Smooth muscle cell (in vitro differentiated cells): ENCODE results near the gene RFT1. TPM values are rescaled to one million over a fixed set of nuclear protein-coding genes. Genes with fewer than 3 reads are reported as not detected.

Experiments
- DNase-seq: peaks from one replicate; lab custom pipeline; 2025; ENCODE audit not compliant: unreplicated experiment; lab: John Stamatoyannopoulos, UW
- H2AFZ ChIP-seq: fragments of 200-600 bp; sonication (generic); 2 replicates; pipeline ENCODE4 v1.6.0; 2016; ENCODE audit warnings: antibody characterized with exemption, low read depth, mild to moderate bottlenecking
- H3F3A ChIP-seq: fragments of 200-600 bp; sonication (generic); 2 replicates; pipeline ENCODE4 v1.6.0; 2017; ENCODE audit warnings: antibody characterized with exemption, low read depth
- H3K27ac ChIP-seq: fragments of 200-600 bp; sonication (generic); 2 replicates; pipeline ENCODE4 v1.5.1; 2016; ENCODE audit warnings: low read depth, mild to moderate bottlenecking
- H3K27me3 ChIP-seq: fragments of 200-600 bp; sonication (generic); 2 replicates; pipeline ENCODE4 v1.6.1; 2016; ENCODE audit warnings: low read depth, mild to moderate bottlenecking
- H3K36me3 ChIP-seq: fragments of 200-600 bp; sonication (generic); 2 replicates; pipeline ENCODE4 v1.5.1; 2016; ENCODE audit warnings: low read depth
- H3K4me1 ChIP-seq: fragments of 200-600 bp; sonication (generic); 2 replicates; pipeline ENCODE4 v1.5.1; 2016; ENCODE audit warnings: low read depth
- H3K4me2 ChIP-seq: fragments of 200-600 bp; sonication (generic); 2 replicates; pipeline ENCODE4 v1.6.0; 2016; ENCODE audit warnings: mild to moderate bottlenecking
- H3K4me3 ChIP-seq: fragments of 200-600 bp; sonication (generic); 2 replicates; pipeline ENCODE4 v1.5.1; 2016; ENCODE audit warnings: mild to moderate bottlenecking
- H3K79me2 ChIP-seq: fragments of 200-600 bp; sonication (generic); 2 replicates; pipeline ENCODE4 v1.6.0; 2016; ENCODE audit warnings: low read depth, mild to moderate bottlenecking
- H3K9ac ChIP-seq: fragments of 200-600 bp; sonication (generic); 2 replicates; pipeline ENCODE4 v1.6.0; 2016; ENCODE audit warnings: low read depth
- H3K9me3 ChIP-seq: fragments of 200-600 bp; sonication (generic); replicated peaks from 2 replicates; pipeline ENCODE4 v1.5.1; 2016; ENCODE audit warnings: low read depth
- H4K20me1 ChIP-seq: fragments of 200-600 bp; sonication (generic); 2 replicates; pipeline ENCODE4 v1.6.0; 2016; ENCODE audit warnings: low read depth
- whole genome bisulfite sequencing: methylation state at CpG from one replicate; pipeline ENCODE4 v1.1.7; 2016; ENCODE audit warnings: low lambda C conversion rate; 5-methylcytosine and 5-hydroxymethylcytosine counted together
- polyA plus RNA-seq: library from polyadenylated mRNA; unstranded; fragments of >200 nt; fragmentation: Nextera tagmentation; extraction: Ambion mirVana; gene quantifications from 2 replicates; pipeline ENCODE4 v1.2.1, GENCODE V29; 2016
- total RNA-seq: library from RNA; depleted of rRNA; stranded (reverse); fragments of >200 nt; gene quantifications from 2 replicates; pipeline ENCODE4 v1.2.3, GENCODE V29; 2014
- TF ChIP-seq, protein P1 (sequence below): fragments of 200-600 bp; sonication (generic); IDR thresholded peaks from 2 replicates; pipeline ENCODE4 v1.5.1; 2017; ENCODE audit warnings: borderline replicate concordance, mild to moderate bottlenecking, antibody characterized with exemption; ENCODE audit not compliant: insufficient read depth, poor library complexity, severe bottlenecking

RFT1 gene
- total and polyA plus RNA-seq, 2 experiments from 2014 or later: 13.3 to 25.7 TPM

DNA sequence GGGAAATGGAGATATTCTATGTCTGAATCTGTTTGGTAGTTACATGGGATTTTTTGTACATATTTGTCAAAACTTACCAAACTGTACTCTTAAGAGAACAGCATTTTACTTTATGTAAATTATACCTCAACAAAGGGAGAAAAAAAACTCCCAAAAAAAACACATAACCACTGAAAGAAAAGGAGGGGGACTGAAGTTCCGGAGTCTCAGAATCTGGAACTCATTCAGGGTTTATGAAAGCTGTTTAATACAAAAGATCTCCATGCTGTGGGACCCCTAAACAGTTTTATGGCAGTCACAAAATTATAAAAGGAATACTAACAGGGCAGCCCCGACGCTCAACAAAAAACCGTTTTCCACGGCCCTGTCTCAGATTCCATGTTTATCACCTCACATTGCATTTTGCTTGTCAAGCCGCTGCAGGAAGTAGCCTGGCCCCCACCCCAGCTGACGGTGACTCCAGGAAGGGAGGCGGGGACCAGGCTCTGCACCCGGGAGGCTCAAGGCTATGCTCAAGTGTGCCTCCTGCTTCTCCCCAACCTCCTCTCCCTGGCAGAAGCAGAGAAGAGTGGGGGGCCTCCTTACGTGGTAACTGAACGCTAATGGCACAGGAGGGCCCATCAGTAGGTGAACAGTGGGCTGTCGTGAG lies 29.3 kb downstream of the RFT1 start:
- Histone ChIP-seq H2AFZ (no peak overlapping the region), H4K20me1 (no peaks in the 10 kb centered on the region), H3K4me2 (no peak overlapping the region), H3F3A (no peaks in the 10 kb centered on the region), H3K36me3 (no peaks in the 10 kb centered on the region), H3K27me3 (no peaks in the 10 kb centered on the region), H3K9me3 (no peaks in the 10 kb centered on the region), H3K79me2 (no peaks in the 10 kb centered on the region), H3K4me3 (no peak overlapping the region), H3K27ac (no peak overlapping the region), H3K4me1 (peaks cover 16% of the 10 kb centered on the region), H3K9ac (no peak overlapping the region)
- no peak for DNase-seq
- 89% methylated on average over 12 of the region's 12 CpGs for WGBS
- TF ChIP-seq, protein P1, sequence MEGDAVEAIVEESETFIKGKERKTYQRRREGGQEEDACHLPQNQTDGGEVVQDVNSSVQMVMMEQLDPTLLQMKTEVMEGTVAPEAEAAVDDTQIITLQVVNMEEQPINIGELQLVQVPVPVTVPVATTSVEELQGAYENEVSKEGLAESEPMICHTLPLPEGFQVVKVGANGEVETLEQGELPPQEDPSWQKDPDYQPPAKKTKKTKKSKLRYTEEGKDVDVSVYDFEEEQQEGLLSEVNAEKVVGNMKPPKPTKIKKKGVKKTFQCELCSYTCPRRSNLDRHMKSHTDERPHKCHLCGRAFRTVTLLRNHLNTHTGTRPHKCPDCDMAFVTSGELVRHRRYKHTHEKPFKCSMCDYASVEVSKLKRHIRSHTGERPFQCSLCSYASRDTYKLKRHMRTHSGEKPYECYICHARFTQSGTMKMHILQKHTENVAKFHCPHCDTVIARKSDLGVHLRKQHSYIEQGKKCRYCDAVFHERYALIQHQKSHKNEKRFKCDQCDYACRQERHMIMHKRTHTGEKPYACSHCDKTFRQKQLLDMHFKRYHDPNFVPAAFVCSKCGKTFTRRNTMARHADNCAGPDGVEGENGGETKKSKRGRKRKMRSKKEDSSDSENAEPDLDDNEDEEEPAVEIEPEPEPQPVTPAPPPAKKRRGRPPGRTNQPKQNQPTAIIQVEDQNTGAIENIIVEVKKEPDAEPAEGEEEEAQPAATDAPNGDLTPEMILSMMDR: no peak

DNA sequence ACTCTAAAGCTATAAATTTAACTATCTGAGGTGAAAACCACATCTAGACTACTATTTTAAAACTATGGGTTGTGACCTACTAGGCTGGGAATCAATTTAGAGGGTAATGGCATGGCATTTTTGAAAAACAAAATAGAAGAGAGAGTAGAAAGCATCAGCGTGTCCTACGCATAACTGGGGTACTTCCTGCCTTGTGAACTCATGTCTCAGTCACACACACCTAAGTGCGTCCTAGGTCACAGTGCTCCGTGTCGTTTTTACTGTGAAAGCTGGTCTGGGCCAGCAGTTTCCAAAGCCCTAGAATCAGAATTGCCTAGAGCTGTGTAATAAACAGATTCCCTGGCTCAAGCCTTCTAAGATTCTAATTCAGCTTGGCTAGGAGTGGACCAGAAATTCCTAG lies 32.3 kb downstream of the RFT1 start:
- TF ChIP-seq, protein P1: no peak
- Histone ChIP-seq H3K27me3 (no peaks in the 10 kb centered on the region), H3K4me1 (peaks cover 11% of the 10 kb centered on the region), H2AFZ (no peak overlapping the region), H3K27ac (no peak overlapping the region), H3K4me3 (no peak overlapping the region), H4K20me1 (no peaks in the 10 kb centered on the region), H3K4me2 (no peak overlapping the region), H3K36me3 (no peaks in the 10 kb centered on the region), H3K9ac (no peak overlapping the region), H3F3A (no peaks in the 10 kb centered on the region), H3K79me2 (no peaks in the 10 kb centered on the region), H3K9me3 (no peaks in the 10 kb centered on the region)
- 96% methylated on average over 5 of the region's 5 CpGs for WGBS
- no peak for DNase-seq

DNA sequence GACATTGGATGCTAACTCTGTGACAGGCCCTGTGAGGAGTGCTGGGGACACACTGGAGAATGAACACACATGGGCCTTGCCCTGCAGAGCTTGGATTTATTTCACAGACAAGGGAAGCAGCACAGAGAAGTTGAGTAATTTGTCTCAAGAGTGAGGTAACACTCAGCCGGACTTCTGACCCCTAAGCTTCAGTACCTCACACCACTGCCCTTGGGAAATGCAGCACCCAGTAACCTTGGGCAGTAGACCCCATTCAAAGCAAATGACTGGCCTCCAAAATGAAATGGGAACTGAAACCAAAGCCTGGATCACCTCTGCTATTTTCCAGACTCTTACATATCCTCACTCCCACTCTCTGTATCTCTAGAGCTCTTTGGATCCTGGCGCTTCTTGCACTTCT lies 37.3 kb downstream of the RFT1 start:
- H4K20me1 ChIP-seq: no peaks in the 10 kb centered on the region
- no peak overlapping the region for H3K4me3 ChIP-seq
- no peak overlapping the region for H3K4me2 ChIP-seq
- WGBS: 93% methylated on average over 2 of the region's 2 CpGs
- no peak for DNase-seq
- no peaks in the 10 kb centered on the region for H3K9me3 ChIP-seq
- TF ChIP-seq, protein P1: no peak
- no peaks in the 10 kb centered on the region for H3K36me3 ChIP-seq
- H3K27me3 ChIP-seq: no peaks in the 10 kb centered on the region
- H3K27ac ChIP-seq: no peak overlapping the region
- no peak overlapping the region for H2AFZ ChIP-seq
- no peak overlapping the region for H3K9ac ChIP-seq
- no peaks in the 10 kb centered on the region for H3F3A ChIP-seq
- H3K4me1 ChIP-seq: no peaks in the 10 kb centered on the region
- no peaks in the 10 kb centered on the region for H3K79me2 ChIP-seq

DNA sequence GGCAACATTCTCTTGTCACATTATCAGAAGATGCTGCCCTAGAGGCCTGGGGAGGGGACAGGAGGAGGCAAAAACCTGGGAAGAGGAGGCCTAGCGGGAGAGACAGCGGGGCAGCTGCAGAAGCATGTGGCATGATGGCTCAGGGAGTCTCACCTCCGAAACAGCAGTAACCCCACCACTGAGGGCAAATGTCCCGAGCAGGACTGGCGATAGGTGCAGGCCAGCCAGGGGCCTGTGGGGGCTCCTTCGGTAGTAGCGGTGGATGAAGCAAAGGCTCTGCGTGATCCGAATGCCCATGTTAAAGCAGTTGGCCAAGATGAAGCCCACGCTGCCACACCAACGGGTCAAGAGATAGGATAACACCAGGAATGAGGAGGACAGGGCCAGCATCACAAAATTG lies 38.0 kb downstream of the RFT1 start:
- H2AFZ ChIP-seq: no peak overlapping the region
- H3F3A ChIP-seq: no peaks in the 10 kb centered on the region
- H3K4me1 ChIP-seq: no peaks in the 10 kb centered on the region
- H3K27ac ChIP-seq: no peak overlapping the region
- WGBS: 98% methylated on average over 11 of the region's 11 CpGs
- H3K4me3 ChIP-seq: no peak overlapping the region
- no peak overlapping the region for H3K9ac ChIP-seq
- no peak overlapping the region for H3K4me2 ChIP-seq
- no peak for DNase-seq
- H4K20me1 ChIP-seq: no peaks in the 10 kb centered on the region
- no peaks in the 10 kb centered on the region for H3K9me3 ChIP-seq
- H3K36me3 ChIP-seq: no peaks in the 10 kb centered on the region
- TF ChIP-seq, protein P1: no peak
- H3K79me2 ChIP-seq: no peaks in the 10 kb centered on the region
- no peaks in the 10 kb centered on the region for H3K27me3 ChIP-seq
